Neural cell (in vitro differentiated cells): ENCODE measurements around the gene FGF14. TPM values are rescaled to one million over a fixed set of nuclear protein-coding genes. Genes with fewer than 3 reads are reported as not detected.

Experiments used
- H2AFZ ChIP-seq: fragments of 200-600, 300-800 bp; sonication (generic), shearing (Covaris generic); 2 replicates; pipeline ENCODE4 v1.6.0; 2014; ENCODE audit warnings: low read depth, mild to moderate bottlenecking, antibody characterized with exemption, low read length, moderate library complexity
- H3F3A ChIP-seq: fragments of 200-600 bp; shearing (Covaris generic); 2 replicates; pipeline ENCODE4 v1.6.1; 2016; ENCODE audit warnings: mild to moderate bottlenecking, moderate library complexity, mixed read lengths, antibody characterized with exemption, low read length; ENCODE audit not compliant: insufficient read depth, poor library complexity, severe bottlenecking
- H3K27ac ChIP-seq: fragments of 200-600, 300-800 bp; sonication (generic), shearing (Covaris generic); 2 replicates; pipeline ENCODE4 v1.5.1; 2014; ENCODE audit warnings: mild to moderate bottlenecking, low read length, moderate library complexity
- H3K27me3 ChIP-seq: fragments of 300-800, 200-600 bp; sonication (generic), shearing (Covaris generic); 2 replicates; pipeline ENCODE4 v1.6.0; 2014; ENCODE audit warnings: mild to moderate bottlenecking, low read depth, low read length, moderate library complexity; ENCODE audit not compliant: insufficient read depth
- H3K36me3 ChIP-seq: fragments of 300-800, 200-600 bp; sonication (generic), shearing (Covaris generic); 2 replicates; pipeline ENCODE4 v1.5.1; 2014; ENCODE audit warnings: mild to moderate bottlenecking, antibody characterized with exemption, low read length, moderate library complexity; ENCODE audit not compliant: insufficient read depth
- H3K4me2 ChIP-seq: fragments of 300-800, 200-600 bp; sonication (generic), shearing (Covaris generic); 2 replicates; pipeline ENCODE4 v1.6.0; 2014; ENCODE audit warnings: mild to moderate bottlenecking, low read length
- H3K4me3 ChIP-seq: fragments of 300-800, 200-600 bp; sonication (generic), shearing (Covaris generic); 2 replicates; pipeline ENCODE4 v1.5.1; 2014; ENCODE audit warnings: mild to moderate bottlenecking, low read length, moderate library complexity
- H3K79me2 ChIP-seq: fragments of 200-600 bp; shearing (Covaris generic); replicated peaks from 2 replicates; pipeline ENCODE4 v1.6.0; 2014; ENCODE audit warnings: mild to moderate bottlenecking, low read length, moderate library complexity; ENCODE audit not compliant: insufficient read depth
- H3K9ac ChIP-seq: fragments of 300-800, 200-600 bp; sonication (generic), shearing (Covaris generic); 2 replicates; pipeline ENCODE4 v1.6.1; 2016; ENCODE audit warnings: mild to moderate bottlenecking, low read length, mixed read lengths
- H3K9me2 ChIP-seq: fragments of 200-600 bp; shearing (Covaris generic); 2 replicates; pipeline ENCODE4 v1.6.1; 2016; ENCODE audit warnings: mild to moderate bottlenecking, low read length, mixed read lengths; ENCODE audit not compliant: insufficient read depth
- H3K9me3 ChIP-seq: fragments of 200-600, 300-800 bp; sonication (generic), shearing (Covaris generic); 2 replicates; pipeline ENCODE4 v1.6.1; 2016; ENCODE audit warnings: mild to moderate bottlenecking, mixed run types, low read length, moderate library complexity, mixed read lengths
- H4K20me1 ChIP-seq: fragments of 200-600 bp; shearing (Covaris generic); 2 replicates; pipeline ENCODE4 v1.6.1; 2016; ENCODE audit warnings: mild to moderate bottlenecking, mixed run types; ENCODE audit not compliant: insufficient read depth
- EP300 ChIP-seq: fragments of 450-650 bp; conservative IDR thresholded peaks from 2 replicates; pipeline ENCODE4 v1.6.1; 2014; ENCODE audit warnings: antibody characterized with exemption, mild to moderate bottlenecking, moderate library complexity; ENCODE audit not compliant: poor library complexity, severe bottlenecking
- EZH2 ChIP-seq: fragments of 200-600, 300-800 bp; shearing (Covaris generic), sonication (generic); IDR thresholded peaks from 2 replicates; pipeline ENCODE4 v1.6.1; 2014; ENCODE audit warnings: antibody characterized with exemption, low read length, borderline replicate concordance, mild to moderate bottlenecking; ENCODE audit not compliant: insufficient read depth, poor library complexity, severe bottlenecking
- MXI1 ChIP-seq: fragments of 450-650 bp; conservative IDR thresholded peaks from 2 replicates; pipeline ENCODE4 v1.6.1; 2014; ENCODE audit warnings: antibody characterized with exemption, mild to moderate bottlenecking; ENCODE audit not compliant: poor library complexity, severe bottlenecking
- POLR2AphosphoS5 ChIP-seq: IDR thresholded peaks from 2 replicates; pipeline ENCODE4 v1.6.1; 2012
- RAD21 ChIP-seq: fragments of 450-650 bp; conservative IDR thresholded peaks from 2 replicates; pipeline ENCODE4 v1.6.1; 2014; ENCODE audit warnings: antibody characterized with exemption, mild to moderate bottlenecking, moderate library complexity
- SMC3 ChIP-seq: fragments of 450-650 bp; conservative IDR thresholded peaks from 2 replicates; pipeline ENCODE4 v1.6.1; 2014; ENCODE audit warnings: antibody characterized with exemption, mild to moderate bottlenecking, moderate library complexity; ENCODE audit not compliant: poor library complexity
- TAF1 ChIP-seq: IDR thresholded peaks from 2 replicates; pipeline ENCODE4 v1.6.1; 2012; ENCODE audit warnings: low read depth
- polyA plus RNA-seq: library from polyadenylated mRNA; depleted of rRNA; stranded (reverse); fragments of >200 nt; gene quantifications from 2 replicates; pipeline ENCODE4 v1.2.3, GENCODE V29; 2014
- TF ChIP-seq, protein P1 (sequence below): fragments of 450-650 bp; IDR thresholded peaks from 2 replicates; pipeline ENCODE4 v1.5.1; 2014; ENCODE audit warnings: antibody characterized with exemption, mild to moderate bottlenecking, moderate library complexity; ENCODE audit not compliant: poor library complexity, severe bottlenecking
- TF ChIP-seq, protein P2 (sequence below): IDR thresholded peaks from 2 replicates; pipeline ENCODE4 v1.6.1; 2012; ENCODE audit warnings: borderline replicate concordance

The FGF14 gene
- polyA plus RNA-seq, 1 donor from 2014 or later: 36.4 TPM

DNA sequence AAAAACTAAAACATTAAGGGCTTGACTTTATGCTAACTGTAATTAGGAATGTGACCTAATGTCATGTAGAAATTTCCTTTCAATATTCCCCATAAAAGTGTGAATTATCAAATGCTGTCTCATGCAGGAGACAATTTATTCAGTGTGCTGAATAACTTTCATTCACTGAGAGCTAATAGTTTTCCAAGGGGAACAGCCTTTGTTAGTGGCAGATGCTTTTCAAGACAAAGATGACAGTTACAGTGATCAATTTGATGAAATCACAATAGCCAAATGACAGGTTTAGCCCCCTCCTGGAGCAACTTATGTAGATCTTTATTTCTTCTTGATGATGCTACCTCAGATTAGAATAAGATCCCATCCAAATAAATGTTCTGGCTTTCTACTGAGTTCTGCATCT is 673.8 kb downstream of the FGF14 start:
- Histone ChIP-seq H3K36me3 (no peaks in the 10 kb centered on the region), H3K9me3 (no peaks in the 10 kb centered on the region), H3K79me2 (no peaks in the 10 kb centered on the region), H3K27me3 (no peaks in the 10 kb centered on the region), H3K9ac (peak overlapping the region; percentile 20), H2AFZ (no peak overlapping the region), H3K9me2 (no peaks in the 10 kb centered on the region), H3K4me3 (peak overlapping the region; percentile 17), H3K27ac (peak overlapping the region; percentile 85), H4K20me1 (no peaks in the 10 kb centered on the region), H3F3A (peaks cover 5% of the 10 kb centered on the region), H3K4me2 (peak overlapping the region; percentile 46)
- TF ChIP-seq RAD21: peak; percentile 22
- TF ChIP-seq, protein P1, sequence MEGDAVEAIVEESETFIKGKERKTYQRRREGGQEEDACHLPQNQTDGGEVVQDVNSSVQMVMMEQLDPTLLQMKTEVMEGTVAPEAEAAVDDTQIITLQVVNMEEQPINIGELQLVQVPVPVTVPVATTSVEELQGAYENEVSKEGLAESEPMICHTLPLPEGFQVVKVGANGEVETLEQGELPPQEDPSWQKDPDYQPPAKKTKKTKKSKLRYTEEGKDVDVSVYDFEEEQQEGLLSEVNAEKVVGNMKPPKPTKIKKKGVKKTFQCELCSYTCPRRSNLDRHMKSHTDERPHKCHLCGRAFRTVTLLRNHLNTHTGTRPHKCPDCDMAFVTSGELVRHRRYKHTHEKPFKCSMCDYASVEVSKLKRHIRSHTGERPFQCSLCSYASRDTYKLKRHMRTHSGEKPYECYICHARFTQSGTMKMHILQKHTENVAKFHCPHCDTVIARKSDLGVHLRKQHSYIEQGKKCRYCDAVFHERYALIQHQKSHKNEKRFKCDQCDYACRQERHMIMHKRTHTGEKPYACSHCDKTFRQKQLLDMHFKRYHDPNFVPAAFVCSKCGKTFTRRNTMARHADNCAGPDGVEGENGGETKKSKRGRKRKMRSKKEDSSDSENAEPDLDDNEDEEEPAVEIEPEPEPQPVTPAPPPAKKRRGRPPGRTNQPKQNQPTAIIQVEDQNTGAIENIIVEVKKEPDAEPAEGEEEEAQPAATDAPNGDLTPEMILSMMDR: no peak
- no peak for TF ChIP-seq TAF1
- TF ChIP-seq, protein P2, sequence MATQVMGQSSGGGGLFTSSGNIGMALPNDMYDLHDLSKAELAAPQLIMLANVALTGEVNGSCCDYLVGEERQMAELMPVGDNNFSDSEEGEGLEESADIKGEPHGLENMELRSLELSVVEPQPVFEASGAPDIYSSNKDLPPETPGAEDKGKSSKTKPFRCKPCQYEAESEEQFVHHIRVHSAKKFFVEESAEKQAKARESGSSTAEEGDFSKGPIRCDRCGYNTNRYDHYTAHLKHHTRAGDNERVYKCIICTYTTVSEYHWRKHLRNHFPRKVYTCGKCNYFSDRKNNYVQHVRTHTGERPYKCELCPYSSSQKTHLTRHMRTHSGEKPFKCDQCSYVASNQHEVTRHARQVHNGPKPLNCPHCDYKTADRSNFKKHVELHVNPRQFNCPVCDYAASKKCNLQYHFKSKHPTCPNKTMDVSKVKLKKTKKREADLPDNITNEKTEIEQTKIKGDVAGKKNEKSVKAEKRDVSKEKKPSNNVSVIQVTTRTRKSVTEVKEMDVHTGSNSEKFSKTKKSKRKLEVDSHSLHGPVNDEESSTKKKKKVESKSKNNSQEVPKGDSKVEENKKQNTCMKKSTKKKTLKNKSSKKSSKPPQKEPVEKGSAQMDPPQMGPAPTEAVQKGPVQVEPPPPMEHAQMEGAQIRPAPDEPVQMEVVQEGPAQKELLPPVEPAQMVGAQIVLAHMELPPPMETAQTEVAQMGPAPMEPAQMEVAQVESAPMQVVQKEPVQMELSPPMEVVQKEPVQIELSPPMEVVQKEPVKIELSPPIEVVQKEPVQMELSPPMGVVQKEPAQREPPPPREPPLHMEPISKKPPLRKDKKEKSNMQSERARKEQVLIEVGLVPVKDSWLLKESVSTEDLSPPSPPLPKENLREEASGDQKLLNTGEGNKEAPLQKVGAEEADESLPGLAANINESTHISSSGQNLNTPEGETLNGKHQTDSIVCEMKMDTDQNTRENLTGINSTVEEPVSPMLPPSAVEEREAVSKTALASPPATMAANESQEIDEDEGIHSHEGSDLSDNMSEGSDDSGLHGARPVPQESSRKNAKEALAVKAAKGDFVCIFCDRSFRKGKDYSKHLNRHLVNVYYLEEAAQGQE: peak; percentile 88
- TF ChIP-seq MXI1: no peak
- TF ChIP-seq EP300: peak; percentile 91
- TF ChIP-seq POLR2AphosphoS5: peak; percentile 52
- TF ChIP-seq SMC3: no peak
- no peak for TF ChIP-seq EZH2

DNA sequence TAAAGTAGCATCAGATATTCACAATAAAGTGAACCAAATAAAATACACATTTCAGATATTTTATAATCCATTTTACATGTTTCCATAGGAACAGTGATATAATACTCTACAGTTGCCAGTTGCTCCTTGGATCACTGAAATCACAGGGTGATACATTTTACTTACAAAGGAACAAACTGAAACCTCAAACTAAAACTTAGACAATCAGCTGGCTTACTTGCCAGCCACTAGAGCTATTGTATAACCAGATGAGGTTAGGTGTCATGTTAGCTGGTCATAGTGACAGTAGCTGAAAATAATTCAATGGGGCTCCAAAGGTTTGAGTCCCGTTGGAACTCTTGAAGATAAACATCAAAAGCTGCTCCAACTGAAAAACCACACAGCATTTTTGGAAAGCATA is 674.7 kb downstream of the FGF14 start:
- H2AFZ ChIP-seq: no peak overlapping the region
- peak overlapping the region; percentile 46 for H3K4me2 ChIP-seq
- H3K9me2 ChIP-seq: no peaks in the 10 kb centered on the region
- TF ChIP-seq RAD21 (no peak), EZH2 (no peak), MXI1 (no peak), EP300 (no peak), SMC3 (no peak), TAF1 (no peak), POLR2AphosphoS5 (no peak)
- TF ChIP-seq, protein P2: no peak
- TF ChIP-seq, protein P1: no peak
- H4K20me1 ChIP-seq: no peaks in the 10 kb centered on the region
- peaks cover 5% of the 10 kb centered on the region for H3F3A ChIP-seq
- no peaks in the 10 kb centered on the region for H3K9me3 ChIP-seq
- peak overlapping the region; percentile 85 for H3K27ac ChIP-seq
- no peak overlapping the region for H3K4me3 ChIP-seq
- no peaks in the 10 kb centered on the region for H3K79me2 ChIP-seq
- H3K9ac ChIP-seq: no peak overlapping the region
- no peaks in the 10 kb centered on the region for H3K27me3 ChIP-seq
- H3K36me3 ChIP-seq: no peaks in the 10 kb centered on the region
